KMS-11 (cell line): ENCODE results near the gene SLC39A10.
"Not testable (repeated sequence)": the region's sequence is repeated elsewhere in the genome, so short reads cannot be mapped to it uniquely, and the experiment has no call there.

Experiments
- H2AFZ ChIP-seq: fragments of 200-600 bp; sonication (generic); 2 replicates; pipeline ENCODE4 v1.6.1; 2016; ENCODE audit warnings: antibody characterized with exemption, mixed run types, low read depth
- H3K27ac ChIP-seq: fragments of 200-600 bp; sonication (generic); 2 replicates; pipeline ENCODE4 v1.6.1; 2016; ENCODE audit warnings: mild to moderate bottlenecking, mixed run types
- H3K27me3 ChIP-seq: fragments of 200-600 bp; sonication (generic); 2 replicates; pipeline ENCODE4 v1.6.1; 2017; ENCODE audit warnings: mild to moderate bottlenecking, low read depth, mixed run types, moderate library complexity; ENCODE audit not compliant: insufficient read depth
- H3K36me3 ChIP-seq: fragments of 200-600 bp; sonication (generic); 2 replicates; pipeline ENCODE4 v1.6.1; 2017; ENCODE audit warnings: mild to moderate bottlenecking, mixed run types; ENCODE audit not compliant: insufficient read depth
- H3K4me1 ChIP-seq: fragments of 200-600 bp; sonication (generic); 2 replicates; pipeline ENCODE4 v1.6.1; 2016; ENCODE audit warnings: mild to moderate bottlenecking, low read depth, mixed run types; ENCODE audit not compliant: poor library complexity, severe bottlenecking
- H3K4me2 ChIP-seq: fragments of 200-600 bp; sonication (generic); 2 replicates; pipeline ENCODE4 v1.7.0; 2016; ENCODE audit warnings: mild to moderate bottlenecking, mixed run types
- H3K4me3 ChIP-seq: fragments of 200-600 bp; sonication (generic); IDR thresholded peaks from 2 replicates; pipeline ENCODE4 v1.6.1; 2017; ENCODE audit warnings: low read depth, low read length, mixed read lengths; ENCODE audit not compliant: insufficient read depth
- H3K79me2 ChIP-seq: fragments of 200-600 bp; sonication (generic); 2 replicates; pipeline ENCODE4 v1.6.1; 2016; ENCODE audit warnings: low read depth, mixed run types; ENCODE audit not compliant: insufficient read depth
- H3K9ac ChIP-seq: fragments of 200-600 bp; sonication (generic); 2 replicates; pipeline ENCODE4 v1.6.1; 2016; ENCODE audit warnings: mild to moderate bottlenecking, mixed run types
- H4K20me1 ChIP-seq: fragments of 200-600 bp; sonication (generic); 2 replicates; pipeline ENCODE4 v1.6.1; 2016; ENCODE audit warnings: mild to moderate bottlenecking, mixed run types; ENCODE audit not compliant: insufficient read depth
- CTCF ChIP-seq: fragments of 200-600 bp; sonication (generic); conservative IDR thresholded peaks from 2 replicates; pipeline ENCODE4 v1.6.1; 2017; ENCODE audit warnings: low read depth, mild to moderate bottlenecking, antibody characterized with exemption, low read length, moderate library complexity, mixed read lengths

The SLC39A10 gene

DNA sequence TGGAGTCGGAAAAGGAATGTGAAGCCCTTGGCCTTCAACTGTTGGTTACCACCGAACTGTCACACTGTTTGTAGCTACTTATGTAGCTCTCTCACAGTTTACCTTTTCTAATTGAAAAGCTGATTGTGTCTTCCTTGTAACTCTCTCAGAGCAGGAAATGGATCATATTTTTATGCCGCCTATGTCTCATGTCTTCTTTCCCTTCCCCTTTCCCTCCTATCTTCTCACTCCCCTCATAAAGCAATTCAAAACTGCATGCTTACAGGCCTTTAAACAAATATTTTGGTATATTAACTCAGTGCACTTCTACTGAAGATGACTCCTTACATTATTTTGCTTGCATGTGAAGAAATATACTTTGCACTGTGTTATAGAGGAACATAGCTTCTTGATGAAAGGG, 6.0 kb downstream of the SLC39A10 start:
- Histone ChIP-seq H3K9ac (no peak overlapping the region), H2AFZ (no peak overlapping the region), H3K36me3 (no peaks in the 10 kb centered on the region), H3K27ac (no peak overlapping the region), H3K4me3 (no peak overlapping the region), H4K20me1 (no peaks in the 10 kb centered on the region), H3K27me3 (no peaks in the 10 kb centered on the region), H3K4me2 (no peak overlapping the region), H3K4me1 (peaks cover 36% of the 10 kb centered on the region), H3K79me2 (peaks cover 33% of the 10 kb centered on the region)
- no peak for TF ChIP-seq CTCF

- Histone ChIP-seq H3K4me2 (no peak overlapping the region), H3K79me2 (peaks cover 18% of the 10 kb centered on the region; the same call in 1 of the 2 replicates), H3K27me3 (no peaks in the 10 kb centered on the region), H2AFZ (no peak overlapping the region), H4K20me1 (no peaks in the 10 kb centered on the region), H3K4me3 (no peak overlapping the region), H3K36me3 (no peaks in the 10 kb centered on the region), H3K9ac (no peak overlapping the region), H3K27ac (no peak overlapping the region), H3K4me1 (peaks cover 27% of the 10 kb centered on the region)
- TF ChIP-seq CTCF: 0 out of 2 replicates have a peak, but pooled peaks have one; percentile 21
Measured at GRCh38 chr2:195664528-195664927, 7.5 kb downstream of the SLC39A10 start.

DNA sequence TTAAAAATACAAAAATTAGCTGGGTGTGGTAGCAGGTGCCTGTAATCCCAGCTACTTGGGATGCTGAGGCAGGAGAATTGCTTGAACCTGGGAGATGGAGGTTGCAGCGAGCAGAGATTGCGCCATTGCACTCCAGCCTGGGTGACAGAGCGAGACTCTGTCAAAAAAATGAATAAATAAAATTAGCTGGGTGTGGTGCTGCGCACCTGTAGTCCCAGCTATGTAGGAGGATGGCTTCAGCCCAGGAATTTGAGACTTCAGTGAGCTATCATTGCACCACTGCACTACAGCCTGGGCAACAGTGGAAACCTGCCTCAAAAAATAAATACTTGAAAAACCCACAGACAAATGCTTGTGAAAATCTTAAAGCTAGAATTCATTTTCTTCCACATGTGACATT, 8.1 kb downstream of the SLC39A10 start:
- not testable (repeated sequence) for H3K36me3 ChIP-seq, H2AFZ ChIP-seq
- H3K79me2 ChIP-seq: peaks cover 12% of the 10 kb centered on the region; the same call in 1 of the 2 replicates

DNA sequence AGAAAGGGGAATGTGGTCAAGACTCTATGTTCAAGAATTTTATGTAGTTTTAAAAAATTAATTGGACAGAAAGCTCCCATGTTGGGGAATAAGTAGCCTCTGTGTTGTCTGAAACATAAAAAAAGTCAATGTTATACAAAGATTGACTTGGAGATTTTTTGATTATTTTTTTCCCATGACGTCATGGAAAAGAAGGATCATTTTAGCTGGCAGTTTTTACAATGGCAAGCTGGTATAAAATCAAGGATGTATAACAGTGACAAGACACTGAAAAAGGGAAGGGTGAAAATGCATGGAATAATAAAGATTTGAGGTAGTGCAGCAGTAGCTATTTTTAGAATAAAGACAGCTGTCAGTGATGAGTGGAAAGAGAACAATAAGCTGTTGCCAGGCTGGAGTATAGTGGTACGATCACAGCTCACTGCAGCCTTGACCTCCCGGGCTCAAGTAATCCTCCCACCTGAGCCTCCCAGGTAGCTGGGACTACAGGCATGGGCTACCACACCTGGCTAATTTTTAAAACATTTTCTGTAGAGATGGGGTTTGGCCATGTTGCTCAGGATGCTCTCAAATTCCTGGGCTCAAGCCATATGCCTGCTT, 9.2 kb downstream of the SLC39A10 start:
- Histone ChIP-seq H3K4me3 (no peak overlapping the region), H3K9ac (no peak overlapping the region), H3K79me2 (0 out of 2 replicates have a peak, but pooled peaks cover 2% of the 10 kb centered on the region), H3K27me3 (no peaks in the 10 kb centered on the region), H3K36me3 (no peaks in the 10 kb centered on the region), H3K27ac (no peak overlapping the region), H3K4me1 (peaks cover 11% of the 10 kb centered on the region), H2AFZ (no peak overlapping the region), H4K20me1 (no peaks in the 10 kb centered on the region), H3K4me2 (no peak overlapping the region)
- no peak for TF ChIP-seq CTCF

More for the DNA sequence above, 8.1 kb downstream of the SLC39A10 start:
- H3K4me3 ChIP-seq, H4K20me1 ChIP-seq, H3K4me2 ChIP-seq, H3K27ac ChIP-seq, H3K27me3 ChIP-seq, H3K9ac ChIP-seq: not testable (repeated sequence)
- peaks cover 21% of the 10 kb centered on the region for H3K4me1 ChIP-seq

GRCh38 chr2:195667974-195668373, 10.9 kb downstream of the SLC39A10 start:
- no peaks in the 10 kb centered on the region for H3K36me3 ChIP-seq
- no peak overlapping the region for H3K4me3 ChIP-seq
- H3K9ac ChIP-seq: no peak overlapping the region
- no peaks in the 10 kb centered on the region for H3K27me3 ChIP-seq
- no peak overlapping the region for H3K27ac ChIP-seq
- H4K20me1 ChIP-seq: no peaks in the 10 kb centered on the region
- H3K79me2 ChIP-seq: no peaks in the 10 kb centered on the region
- no peak overlapping the region for H2AFZ ChIP-seq
- peaks cover 11% of the 10 kb centered on the region for H3K4me1 ChIP-seq
- no peak overlapping the region for H3K4me2 ChIP-seq
- no peak for TF ChIP-seq CTCF
